Breast epithelium (tissue), 4 donors: Measurements from ENCODE around the gene NDC1. TPM values are rescaled to one million over a fixed set of nuclear protein-coding genes. Genes with fewer than 3 reads are reported as not detected.

ENCODE experiments used
- DNase-seq, 2 donors: peaks; one replicate each; pipeline ENCODE4 v3.0.0-alpha.2; 2019; ENCODE audit warnings: low spot score in 2 of 2
- H3K27ac ChIP-seq, 2 donors: fragments of 200-600 bp; sonication (generic) in 1 of 2; one replicate each; pipeline ENCODE4 v1.5.1; 2016 to 2019; ENCODE audit warnings: mild to moderate bottlenecking in 1 of 2
- H3K27me3 ChIP-seq, 2 donors: fragments of 200-600 bp; sonication (generic) in 1 of 2; one replicate each; pipeline versions ENCODE4 v1.5.1 to v1.6.0; 2017 to 2019; ENCODE audit warnings: control low read depth in 1 of 2, mild to moderate bottlenecking in 1 of 2
- H3K36me3 ChIP-seq: fragments of 200-600 bp; one replicate; pipeline ENCODE4 v1.5.1; 2019
- H3K4me1 ChIP-seq, 2 donors: fragments of 200-600 bp; sonication (generic); one replicate each; pipeline ENCODE4 v1.5.1; 2016 to 2019; ENCODE audit warnings: control low read depth in 1 of 2
- H3K4me3 ChIP-seq, 3 donors: fragments of 200-600 bp; sonication (generic); 1 replicate in 2 of 3; 2 replicates in 1 of 3; pipeline ENCODE4 v1.5.1; 2016 to 2019; ENCODE audit warnings: mild to moderate bottlenecking in 3 of 3, moderate library complexity in 2 of 3
- H3K9me3 ChIP-seq, 2 donors: fragments of 200-600 bp; sonication (generic) in 1 of 2; one replicate each; pipeline ENCODE4 v1.5.1; 2016 to 2019; ENCODE audit warnings: control low read depth in 1 of 2
- CTCF ChIP-seq, 3 donors: fragments of 450-650 bp; IDR thresholded peaks; one replicate each; pipeline ENCODE4 v1.5.1; 2016 to 2017; ENCODE audit warnings: antibody characterized with exemption in 3 of 3, mild to moderate bottlenecking in 3 of 3, moderate library complexity in 3 of 3
- POLR2A ChIP-seq: fragments of 450-650 bp; IDR thresholded peaks from one replicate; pipeline ENCODE4 v1.6.1; 2016; ENCODE audit warnings: antibody characterized with exemption, mild to moderate bottlenecking, moderate library complexity
- POLR2AphosphoS5 ChIP-seq, 3 donors: sonication (generic); formaldehyde crosslinking; IDR thresholded peaks; one replicate each; pipeline ENCODE4 v1.6.1; 2017; ENCODE audit warnings: antibody characterized with exemption in 3 of 3
- intact Hi-C: fragments of 100-400 bp; cut with DNase I; formaldehyde crosslinking; loops from one replicate; pipeline ENCODE4 v1.15.1; 2023; ENCODE audit warnings: low total_unique reads
- total RNA-seq, 3 donors: library from RNA; depleted of rRNA; stranded (reverse); fragments of >200 nt; gene quantifications; one replicate each; pipeline ENCODE4 v1.1.0, GENCODE V29; 2016

The NDC1 gene
- total RNA-seq, 3 donors from 2014 or later = 10.9 to 18.4 (median 12.8) TPM

GRCh38 chr1:53728196-53728595 is 109.9 kb downstream of the NDC1 start:
- no peaks in the 10 kb centered on the region for H3K9me3 ChIP-seq
- H3K36me3 ChIP-seq = no peaks in the 10 kb centered on the region
- no peak for TF ChIP-seq POLR2A
- no peak for TF ChIP-seq CTCF (IDR thresholded peaks at IDR 0.05)
- TF ChIP-seq POLR2AphosphoS5 (IDR thresholded peaks at IDR 0.05) = no peak
- H3K27me3 ChIP-seq = no peaks in the 10 kb centered on the region
- intact Hi-C loops = no loop called here
- no peak overlapping the region for H3K4me3 ChIP-seq
- H3K27ac ChIP-seq = no peak overlapping the region
- no peaks in the 10 kb centered on the region for H3K4me1 ChIP-seq
- no peak for DNase-seq

GRCh38 chr1:53727461-53728092 is 110.5 kb downstream of the NDC1 start:
- no peak for DNase-seq
- H3K36me3 ChIP-seq = no peaks in the 10 kb centered on the region
- no peaks in the 10 kb centered on the region for H3K4me1 ChIP-seq
- TF ChIP-seq POLR2AphosphoS5 (IDR thresholded peaks at IDR 0.05) (no peak), POLR2A (no peak)
- H3K4me3 ChIP-seq = no peak overlapping the region
- H3K27me3 ChIP-seq = no peaks in the 10 kb centered on the region
- H3K27ac ChIP-seq = no peak overlapping the region
- H3K9me3 ChIP-seq = no peaks in the 10 kb centered on the region
- intact Hi-C loops = no loop called here

GRCh38 chr1:53726009-53726600 is 112.0 kb downstream of the NDC1 start:
- H3K27me3 ChIP-seq = no peaks in the 10 kb centered on the region
- no peak overlapping the region for H3K4me3 ChIP-seq
- no peaks in the 10 kb centered on the region for H3K9me3 ChIP-seq
- no peaks in the 10 kb centered on the region for H3K36me3 ChIP-seq
- no peak for DNase-seq
- no peaks in the 10 kb centered on the region for H3K4me1 ChIP-seq
- no peak overlapping the region for H3K27ac ChIP-seq
- TF ChIP-seq CTCF (IDR thresholded peaks at IDR 0.05) (no peak), POLR2A (no peak), POLR2AphosphoS5 (IDR thresholded peaks at IDR 0.05) (no peak)
- intact Hi-C loops = no loop called here

GRCh38 chr1:53725238-53725689 is 112.8 kb downstream of the NDC1 start:
- Histone ChIP-seq H3K27ac (no peak overlapping the region), H3K4me1 (no peaks in the 10 kb centered on the region), H3K36me3 (no peaks in the 10 kb centered on the region), H3K9me3 (no peaks in the 10 kb centered on the region), H3K27me3 (no peaks in the 10 kb centered on the region), H3K4me3 (no peak overlapping the region)
- DNase-seq = no peak
- intact Hi-C loops = no loop called here
- TF ChIP-seq CTCF (IDR thresholded peaks at IDR 0.05) (no peak), POLR2A (no peak), POLR2AphosphoS5 (IDR thresholded peaks at IDR 0.05) (no peak)

GRCh38 chr1:53722025-53722424 is 116.1 kb downstream of the NDC1 start:
- Histone ChIP-seq H3K9me3 (no peaks in the 10 kb centered on the region), H3K36me3 (no peaks in the 10 kb centered on the region), H3K4me3 (no peak overlapping the region), H3K4me1 (no peaks in the 10 kb centered on the region), H3K27me3 (no peaks in the 10 kb centered on the region), H3K27ac (no peak overlapping the region)
- intact Hi-C loops = no loop called here
- TF ChIP-seq POLR2A = no peak
- no peak for TF ChIP-seq CTCF (IDR thresholded peaks at IDR 0.05)
- TF ChIP-seq POLR2AphosphoS5 (IDR thresholded peaks at IDR 0.05) = no peak
- DNase-seq = no peak
